Ammon's horn (tissue), 1 donor: ENCODE results near the gene CERKL.

Experiments
- DNase-seq: peaks from one replicate; pipeline ENCODE4 v3.0.0-alpha.2; 2016; ENCODE audit warnings: low spot score

CERKL gene

DNA sequence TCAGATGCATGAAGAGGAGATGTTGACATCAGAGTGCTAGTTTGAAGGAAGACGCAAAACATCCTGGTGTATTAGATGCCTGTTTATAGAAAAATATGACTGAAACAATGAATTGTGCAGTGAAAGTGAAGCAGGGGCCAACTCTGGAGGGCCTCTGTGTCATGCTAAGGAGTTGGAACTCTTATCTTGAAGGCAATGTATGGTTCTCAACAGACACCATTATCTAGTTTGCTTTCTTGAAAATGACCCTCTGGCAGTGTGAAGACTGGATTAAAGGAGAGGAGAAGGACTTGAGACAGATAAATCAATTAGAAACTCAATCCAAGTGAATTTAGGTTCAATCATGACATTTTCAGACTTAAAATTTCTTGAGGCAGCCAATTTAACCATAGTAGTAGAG is 136.7 kb downstream of the CERKL start:
- no peak for DNase-seq

DNA sequence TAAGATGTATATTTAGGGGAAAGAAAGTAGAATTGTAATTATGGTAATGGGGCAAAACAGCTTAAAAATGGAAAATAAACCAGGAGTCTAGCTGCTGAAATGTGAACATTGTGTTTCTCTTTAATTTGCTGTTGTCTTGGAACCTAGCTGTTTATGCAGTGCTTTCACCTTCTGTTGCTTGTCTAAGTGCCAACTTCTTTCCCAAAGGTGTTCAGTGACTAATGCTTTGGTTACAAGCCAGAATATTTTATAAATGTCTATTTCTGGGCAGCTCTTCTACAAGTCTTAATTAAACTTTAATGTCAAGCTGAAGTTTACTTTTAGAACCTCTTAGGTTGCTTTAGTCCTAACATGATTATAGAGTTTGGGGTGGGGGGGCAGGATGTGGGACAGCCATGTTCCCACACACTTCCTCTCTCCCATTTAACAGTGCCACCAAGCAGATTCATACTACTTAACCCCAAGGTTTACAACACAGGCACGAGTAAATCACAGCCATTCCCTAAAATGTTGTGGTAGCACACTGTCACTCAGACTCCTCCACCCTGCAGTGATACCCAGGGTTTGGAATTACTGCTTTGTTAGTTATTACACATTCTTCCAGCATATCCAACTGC is 139.1 kb downstream of the CERKL start:
- DNase-seq = no peak

DNA sequence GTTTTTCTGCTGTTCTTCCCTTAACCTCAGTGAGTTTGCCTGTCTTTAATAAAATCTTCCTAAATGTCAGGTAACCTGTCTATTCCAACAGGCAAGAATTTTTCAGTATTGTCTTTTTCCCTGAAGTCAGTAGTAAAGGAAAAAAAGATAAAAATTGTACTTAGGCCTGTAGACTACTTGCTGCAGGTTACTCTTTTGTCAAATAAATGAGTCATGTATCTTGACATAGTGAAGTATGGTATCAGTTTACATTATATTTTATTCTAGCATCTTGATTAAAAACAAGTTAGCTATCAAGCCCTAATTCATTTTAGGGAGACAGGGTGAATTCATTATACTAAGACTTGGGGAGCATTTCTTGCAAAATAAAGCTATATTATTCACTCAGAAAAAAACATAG is 139.9 kb downstream of the CERKL start:
- DNase-seq = no peak

DNA sequence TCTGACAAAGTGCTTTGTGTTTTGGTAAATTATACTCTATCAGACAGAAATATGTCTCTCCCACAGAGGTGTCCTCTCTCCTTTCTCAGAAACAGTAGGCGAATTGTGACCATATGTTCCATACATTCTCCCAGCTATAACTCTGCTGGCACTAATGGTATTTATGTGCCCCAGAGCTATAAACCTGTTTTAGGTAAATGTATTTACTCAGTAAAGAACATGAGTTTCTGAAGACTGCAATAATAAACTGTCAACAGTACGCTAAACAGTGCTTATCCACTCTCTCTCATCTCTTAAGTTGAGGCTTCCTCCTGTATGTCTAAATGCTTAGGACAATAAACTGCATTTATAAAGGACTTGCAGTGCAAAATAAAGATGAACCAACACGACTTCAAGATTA is 141.2 kb downstream of the CERKL start:
- no peak for DNase-seq

DNA sequence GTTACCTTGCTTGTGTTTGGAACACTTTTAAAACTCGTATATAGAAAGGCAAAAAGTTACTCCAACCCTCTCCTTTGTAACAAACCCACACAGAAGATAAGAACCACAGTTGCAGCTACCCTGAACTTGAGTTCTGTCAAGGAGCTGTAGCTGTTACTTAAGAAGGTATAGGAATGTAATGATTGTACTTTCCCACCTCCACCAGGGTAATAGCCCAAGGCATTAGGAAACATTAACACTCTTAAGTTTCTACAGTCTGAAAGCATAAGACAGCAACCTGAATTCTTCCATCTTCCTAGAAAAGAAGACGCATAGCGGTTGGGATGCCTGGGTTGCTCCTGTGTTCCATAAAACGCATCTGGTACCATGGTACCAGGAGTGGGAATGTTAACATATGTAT is 156.7 kb downstream of the CERKL start:
- DNase-seq = no peak

DNA sequence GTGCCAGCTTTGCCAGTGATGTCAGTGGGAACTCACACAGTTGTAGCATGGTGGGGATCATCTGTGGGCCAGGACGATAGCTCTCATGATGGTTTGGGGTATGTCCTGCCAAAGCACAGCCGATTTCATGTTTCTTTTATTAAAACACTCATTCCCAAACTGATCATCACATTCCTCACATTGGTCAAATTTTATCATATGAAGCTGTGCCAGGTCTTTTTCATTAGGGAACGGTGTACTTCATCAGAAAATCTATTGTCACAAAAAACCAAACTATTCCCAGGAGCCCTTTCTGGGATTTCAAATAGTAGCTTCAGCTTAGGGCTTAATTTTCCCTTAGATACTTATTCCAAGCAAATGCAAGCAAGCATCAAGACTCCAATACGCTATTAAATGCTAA is 157.7 kb downstream of the CERKL start:
- no peak for DNase-seq
